Measurements from ENCODE around the gene KRT74.

KRT74 gene

GRCh38 chr12:52573306-52573705 is 337 bp downstream of the KRT74 start:
- DNase-seq (ENCODE audit: low read depth in 2 of 2), result no peak

DNA sequence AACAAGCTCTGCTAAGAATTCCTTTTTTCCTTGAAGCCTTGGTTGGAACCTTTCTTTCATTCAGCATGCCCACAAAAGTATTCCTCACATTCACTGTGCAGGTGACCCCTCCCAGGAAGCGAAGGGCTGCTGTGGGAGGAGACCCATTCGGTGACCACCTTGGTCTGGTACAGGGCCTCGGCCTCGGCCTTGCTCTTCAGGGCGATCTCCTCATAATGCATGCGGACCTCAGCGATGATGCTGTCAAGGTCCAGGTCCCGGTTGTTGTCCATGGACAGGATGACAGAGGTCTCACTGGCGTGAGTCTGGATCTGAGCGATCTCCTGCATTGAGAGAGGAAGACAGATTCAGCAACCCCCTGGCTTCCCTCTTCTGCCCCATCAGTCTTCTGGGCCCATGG is 3.1 kb downstream of the KRT74 start:
- DNase-seq (ENCODE audit: low read depth in 2 of 2), result no peak

DNA sequence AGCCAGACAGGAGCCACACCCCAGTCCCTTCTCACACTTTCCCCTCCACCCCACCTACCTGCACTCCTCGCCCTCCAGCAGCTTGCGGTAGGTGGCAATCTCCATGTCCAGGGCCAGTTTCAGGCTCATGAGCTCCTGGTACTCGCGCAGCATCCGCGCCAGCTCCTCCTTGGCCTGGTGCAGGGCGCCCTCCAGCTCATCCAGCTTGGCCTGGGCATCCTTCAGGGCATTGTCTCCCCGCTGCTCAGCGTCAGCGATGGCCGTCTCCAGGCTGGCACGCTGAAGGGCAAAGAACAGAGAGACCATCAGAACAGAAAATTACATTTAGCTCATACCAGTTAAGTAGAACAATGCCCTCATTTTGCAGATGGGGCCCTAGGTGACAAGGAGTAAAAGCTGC is 5.5 kb downstream of the KRT74 start:
- no peak for DNase-seq (ENCODE audit: low read depth in 2 of 2)

GRCh38 chr12:52566847-52567291 is 6.8 kb downstream of the KRT74 start:
- peak; percentile 27 to 41 for DNase-seq (ENCODE audit: low read depth in 2 of 2)

DNA sequence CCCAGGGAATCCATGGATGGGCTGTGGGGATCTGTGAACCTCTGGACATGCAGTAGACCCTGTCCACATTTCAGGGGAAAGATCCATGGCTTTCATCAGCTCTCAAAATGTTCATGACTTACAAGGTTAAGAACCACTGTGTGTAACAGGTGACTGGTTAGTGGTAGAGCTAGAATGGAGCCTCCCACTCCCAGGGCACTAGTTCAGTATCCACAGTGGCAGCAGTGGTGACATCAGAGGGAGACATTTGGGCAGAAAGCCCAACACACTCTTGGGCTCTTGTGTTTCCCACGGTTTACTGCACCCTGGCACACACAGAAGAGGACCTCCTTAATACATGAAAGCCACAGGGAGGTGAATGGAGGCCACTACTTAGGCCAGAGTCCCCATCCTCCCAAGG is 9.1 kb downstream of the KRT74 start:
- DNase-seq (ENCODE audit: low read depth in 2 of 2), result no peak

- no peak for DNase-seq (ENCODE audit: low read depth in 2 of 2)
Observed at GRCh38 chr12:52561880-52562449, 11.7 kb downstream of the KRT74 start.

DNA sequence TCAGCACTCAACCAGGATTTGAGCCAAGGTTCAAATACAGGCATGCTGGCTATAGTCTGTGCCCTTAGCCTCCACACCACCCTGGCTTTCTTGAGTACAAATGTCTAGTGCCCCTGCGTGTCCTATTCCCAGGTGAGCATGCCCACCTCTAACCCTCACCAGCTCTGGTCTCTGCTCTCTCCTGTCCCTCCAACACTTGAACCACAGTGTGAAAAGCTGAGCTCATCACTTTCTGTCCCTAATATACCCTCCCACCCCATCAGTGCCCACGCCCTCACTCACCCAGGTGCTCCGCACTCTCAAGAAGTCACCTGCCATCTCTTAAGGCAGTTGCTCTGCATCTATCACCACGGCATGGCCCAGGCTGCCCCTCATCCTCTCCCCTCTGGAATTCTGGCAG is 13.7 kb downstream of the KRT74 start:
- no peak for DNase-seq (ENCODE audit: low read depth in 2 of 2)

DNA sequence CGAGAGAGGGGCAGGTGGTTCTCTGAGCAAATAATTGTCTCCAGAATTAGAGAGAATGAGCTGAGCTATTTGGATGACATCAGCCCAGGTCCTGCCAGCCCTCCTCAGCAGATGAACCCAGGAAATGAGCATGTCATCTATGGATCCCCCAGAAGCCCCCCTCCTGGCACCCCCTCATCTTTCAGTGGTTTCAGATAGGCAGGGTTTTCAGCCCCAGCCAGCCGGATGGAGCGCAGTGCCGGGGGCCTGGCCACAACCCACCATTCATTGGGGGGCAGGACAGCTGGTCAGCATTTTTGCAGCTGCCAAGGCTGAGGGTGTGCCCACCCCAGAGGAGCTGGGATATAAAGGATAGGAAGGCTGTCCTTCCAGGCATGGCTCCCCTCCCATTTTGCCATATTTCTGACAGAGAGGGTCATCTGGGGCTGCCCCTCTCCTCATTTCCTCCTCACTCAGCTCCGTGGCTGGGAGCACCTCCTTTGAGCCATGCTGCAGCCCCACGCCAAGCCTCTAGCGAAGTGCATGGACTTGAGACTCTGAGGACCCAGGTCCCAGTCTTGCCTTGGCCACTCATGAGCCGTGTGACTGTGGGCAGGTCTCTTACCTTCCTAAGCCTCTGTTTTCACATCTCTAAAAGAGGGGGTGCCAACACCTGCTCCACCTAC is 14.7 kb downstream of the KRT74 start:
- no peak for DNase-seq (ENCODE audit: low read depth in 2 of 2)

DNA sequence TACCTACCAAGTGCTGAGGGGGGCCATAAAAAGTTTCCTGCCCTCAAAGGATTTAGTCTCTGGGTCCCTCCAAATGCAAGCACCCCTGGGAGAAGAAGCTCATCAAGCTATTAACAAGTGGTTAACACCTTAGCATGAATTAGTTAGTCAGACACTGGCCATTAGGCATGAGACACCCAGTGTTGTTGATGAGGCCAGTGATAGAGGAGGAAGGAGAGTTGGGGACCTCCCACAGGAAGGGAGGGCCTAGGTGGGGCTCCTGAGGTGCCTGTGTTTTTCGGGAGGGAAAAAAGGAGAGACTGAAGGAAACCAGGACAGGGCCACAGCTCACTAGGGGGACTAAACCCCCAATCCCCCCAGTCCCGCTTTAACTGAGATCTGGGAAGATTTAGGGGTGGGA is 16.2 kb downstream of the KRT74 start:
- no peak for DNase-seq (ENCODE audit: low read depth in 2 of 2)

DNA sequence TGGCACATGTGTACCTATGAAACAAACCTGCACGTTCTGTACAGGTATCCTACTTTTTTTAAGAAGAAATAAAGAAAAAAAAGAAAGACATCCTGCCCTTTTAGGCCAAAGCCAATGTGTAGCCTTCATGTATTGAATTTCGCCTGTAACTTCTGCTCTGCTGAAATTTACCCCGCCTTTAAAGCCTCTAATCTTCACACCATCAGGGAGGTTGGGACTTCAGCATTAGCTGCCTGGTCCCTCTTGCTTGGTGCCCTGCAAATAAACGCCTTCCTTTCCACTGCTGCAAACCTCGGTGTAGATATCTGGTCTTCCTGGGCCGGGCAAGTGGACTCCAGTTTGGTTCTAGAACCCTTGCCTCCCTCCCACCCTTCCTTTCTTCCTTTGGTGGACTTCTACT is 18.1 kb downstream of the KRT74 start:
- DNase-seq (ENCODE audit: low read depth in 2 of 2), result no peak

GRCh38 chr12:52552681-52553195 is 20.9 kb downstream of the KRT74 start, which contains the start of gene KRT71:
KRT71 (minus strand) TSS chr12:52553145; CDS start chr12:52553077, 68 bp downstream.
- DNase-seq (ENCODE audit: low read depth in 2 of 2), result no peak

DNA sequence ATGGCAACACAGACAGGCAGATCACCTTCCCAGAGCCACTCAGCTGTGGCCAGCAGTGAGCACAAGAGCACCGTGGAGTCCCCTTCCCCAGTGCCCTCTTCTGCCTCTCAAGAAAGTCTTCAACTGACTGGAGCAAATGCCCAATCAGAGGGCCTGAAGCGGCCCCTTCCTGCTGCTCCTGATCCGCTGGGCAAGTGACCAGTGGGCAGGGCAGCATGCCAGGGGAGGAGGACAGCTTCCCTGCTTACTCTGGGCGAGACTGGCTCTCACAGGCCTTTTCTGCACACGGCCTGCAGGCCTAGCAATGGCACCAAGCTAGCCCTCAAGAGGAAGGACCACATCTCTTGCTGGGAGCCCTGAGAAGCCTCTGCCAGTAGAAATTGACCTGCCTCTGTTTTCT is 21.6 kb downstream of the KRT74 start:
- no peak for DNase-seq (ENCODE audit: low read depth in 2 of 2)

- no peak for DNase-seq (ENCODE audit: low read depth in 2 of 2)
Observed at GRCh38 chr12:52551216-52551865, 22.3 kb downstream of the KRT74 start.

GRCh38 chr12:52546126-52546525 is 27.5 kb downstream of the KRT74 start:
- no peak for DNase-seq (ENCODE audit: low read depth in 2 of 2)

GRCh38 chr12:52543985-52544883 is 29.4 kb downstream of the KRT74 start:
- DNase-seq (ENCODE audit: low read depth in 2 of 2), result no peak

DNA sequence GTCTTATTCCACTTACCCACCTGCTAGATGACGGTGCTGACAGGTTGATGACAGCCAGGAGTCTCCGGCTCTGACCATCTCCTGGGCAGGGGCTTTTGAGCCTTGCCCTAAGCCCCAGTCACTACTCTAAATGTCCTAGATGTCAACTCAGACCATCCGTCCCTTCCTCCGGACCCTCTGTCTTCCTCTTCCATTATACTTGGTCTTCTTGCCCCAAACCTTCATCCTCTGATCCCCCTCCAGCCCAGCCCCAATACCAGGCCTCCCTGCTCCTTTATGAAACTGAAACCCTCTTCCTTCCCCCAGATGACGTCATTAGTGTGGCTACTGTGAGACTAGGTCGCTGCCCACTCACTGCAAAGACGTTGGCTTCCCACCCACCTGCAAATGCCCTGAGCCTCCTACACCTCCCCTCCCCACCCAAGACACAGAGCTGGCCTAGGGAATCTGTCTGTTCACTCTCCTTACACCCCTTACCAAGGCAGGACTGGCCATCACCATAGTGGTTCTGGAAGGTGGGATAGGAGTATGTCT is 30.8 kb downstream of the KRT74 start:
- DNase-seq (ENCODE audit: low read depth in 2 of 2), result no peak

DNA sequence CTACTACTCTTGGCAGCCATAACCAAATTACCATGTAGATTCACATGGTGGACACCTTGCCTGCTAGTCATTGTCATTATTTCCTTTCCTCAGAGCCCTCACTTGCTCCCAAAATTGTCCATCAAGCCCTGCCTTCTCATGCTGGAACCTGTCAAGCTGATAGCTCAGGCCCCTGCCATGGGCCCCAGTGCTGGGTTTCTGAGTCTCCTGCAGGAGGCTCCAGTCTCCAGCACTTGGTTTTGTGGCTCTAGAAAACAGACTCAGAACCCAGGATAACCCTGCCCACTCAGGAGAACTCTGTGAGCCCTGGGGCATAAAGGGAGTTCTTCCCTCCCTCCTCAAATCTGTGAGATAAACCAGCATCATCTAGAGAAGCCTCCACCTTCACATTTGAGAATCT is 31.5 kb downstream of the KRT74 start:
- DNase-seq (ENCODE audit: low read depth in 2 of 2), result no peak

DNA sequence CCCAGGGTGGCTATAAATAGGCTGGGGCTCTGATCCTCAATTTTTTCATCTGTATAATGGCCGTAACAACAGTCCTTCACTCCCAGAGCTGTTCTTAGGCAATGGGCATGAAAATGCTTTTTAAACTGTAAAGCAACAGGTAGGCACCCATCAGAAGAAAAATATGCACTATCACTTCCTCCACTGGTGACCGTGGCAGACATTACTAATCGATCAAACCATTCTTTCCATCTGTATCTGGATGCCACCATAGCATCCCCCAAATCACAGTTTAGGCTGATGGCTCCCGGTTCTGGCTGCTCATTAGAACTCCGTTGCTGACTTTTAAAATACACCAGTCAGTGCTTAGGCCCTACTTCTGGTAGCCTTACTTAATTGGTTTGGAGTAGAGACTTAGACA is 31.9 kb downstream of the KRT74 start:
- DNase-seq (ENCODE audit: low read depth in 2 of 2), result no peak

DNA sequence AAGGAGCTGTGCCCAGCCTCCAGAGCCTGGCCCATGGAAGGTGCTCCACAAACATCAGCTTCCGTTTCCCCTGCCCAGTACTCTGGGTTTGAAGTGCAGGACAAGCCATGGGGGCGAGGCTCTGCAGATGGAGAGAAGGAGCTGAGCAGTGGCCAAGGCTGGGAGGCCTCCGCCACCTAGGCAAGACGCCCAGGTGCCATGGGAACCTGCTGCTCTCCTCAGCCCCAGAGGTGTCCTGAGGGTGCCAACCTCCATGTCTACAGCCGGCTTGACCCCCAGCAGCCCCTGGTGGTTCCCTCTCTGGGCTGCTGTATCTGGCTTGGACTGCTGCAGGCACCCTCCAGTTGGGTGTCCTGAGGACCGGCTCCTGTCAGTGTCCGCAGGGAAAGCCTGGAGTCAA is 33.1 kb downstream of the KRT74 start:
- no peak for DNase-seq (ENCODE audit: low read depth in 2 of 2)

DNA sequence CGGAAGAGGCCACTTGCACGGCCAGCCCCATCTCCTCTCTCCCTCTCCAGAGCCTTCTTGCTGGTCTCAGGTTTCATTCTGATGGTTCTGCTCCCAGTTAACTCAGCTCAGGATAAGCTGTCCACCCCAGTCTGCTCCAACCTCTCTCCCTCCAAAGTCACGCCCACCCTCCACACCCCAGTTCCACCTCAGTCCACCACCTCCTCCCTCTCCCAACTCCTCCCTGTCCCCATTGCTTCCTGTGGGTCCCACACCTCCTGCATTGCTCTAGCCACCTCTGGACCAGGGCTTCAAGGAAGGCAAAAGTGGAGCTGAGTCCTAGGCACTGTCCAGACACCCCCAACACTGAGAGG is 33.8 kb downstream of the KRT74 start:
- no peak for DNase-seq (ENCODE audit: low read depth in 2 of 2)

DNA sequence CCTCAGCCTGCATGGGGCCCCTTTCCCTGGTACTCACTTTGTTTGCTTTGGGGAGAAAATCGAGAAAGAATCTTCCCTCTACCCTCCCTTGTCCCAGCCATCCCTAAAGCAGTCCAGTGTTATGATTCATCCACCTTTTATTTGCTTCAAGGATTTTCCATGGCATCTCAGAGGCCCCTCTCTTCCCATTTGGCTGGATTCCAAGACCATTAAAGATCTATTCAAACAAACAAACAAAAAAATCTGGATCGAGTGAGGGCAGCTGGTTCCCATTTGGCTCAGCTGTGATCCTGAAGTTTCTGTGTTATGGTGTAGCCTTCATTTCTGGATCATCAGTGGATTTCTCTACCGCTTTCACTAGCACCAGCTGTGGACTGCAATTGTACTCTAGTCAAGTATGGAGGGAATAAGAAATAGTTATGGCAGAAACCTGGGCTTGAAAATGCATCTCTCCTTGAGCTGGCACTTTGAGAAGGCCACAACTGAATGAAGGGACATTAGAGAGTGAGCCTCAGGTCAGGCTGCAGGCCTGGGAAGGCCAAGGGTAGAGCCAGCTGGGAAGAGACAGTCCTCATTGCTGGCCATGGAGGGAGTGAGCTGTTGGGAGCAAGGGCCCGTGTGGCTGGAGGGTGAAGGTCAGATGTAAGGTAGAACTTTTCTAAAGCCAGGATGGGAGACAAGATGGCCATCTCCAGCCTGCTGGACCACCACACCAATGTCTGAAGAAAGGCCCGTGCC is 34.4 kb downstream of the KRT74 start:
- no peak for DNase-seq (ENCODE audit: low read depth in 2 of 2)

Measured in activated CD8-positive, alpha-beta memory T cell treated with anti-CD3 and anti-CD28 coated beads for 4 hours (primary cell).